Measurements from ENCODE around the gene SEMA3E.

Gene SEMA3E

DNA sequence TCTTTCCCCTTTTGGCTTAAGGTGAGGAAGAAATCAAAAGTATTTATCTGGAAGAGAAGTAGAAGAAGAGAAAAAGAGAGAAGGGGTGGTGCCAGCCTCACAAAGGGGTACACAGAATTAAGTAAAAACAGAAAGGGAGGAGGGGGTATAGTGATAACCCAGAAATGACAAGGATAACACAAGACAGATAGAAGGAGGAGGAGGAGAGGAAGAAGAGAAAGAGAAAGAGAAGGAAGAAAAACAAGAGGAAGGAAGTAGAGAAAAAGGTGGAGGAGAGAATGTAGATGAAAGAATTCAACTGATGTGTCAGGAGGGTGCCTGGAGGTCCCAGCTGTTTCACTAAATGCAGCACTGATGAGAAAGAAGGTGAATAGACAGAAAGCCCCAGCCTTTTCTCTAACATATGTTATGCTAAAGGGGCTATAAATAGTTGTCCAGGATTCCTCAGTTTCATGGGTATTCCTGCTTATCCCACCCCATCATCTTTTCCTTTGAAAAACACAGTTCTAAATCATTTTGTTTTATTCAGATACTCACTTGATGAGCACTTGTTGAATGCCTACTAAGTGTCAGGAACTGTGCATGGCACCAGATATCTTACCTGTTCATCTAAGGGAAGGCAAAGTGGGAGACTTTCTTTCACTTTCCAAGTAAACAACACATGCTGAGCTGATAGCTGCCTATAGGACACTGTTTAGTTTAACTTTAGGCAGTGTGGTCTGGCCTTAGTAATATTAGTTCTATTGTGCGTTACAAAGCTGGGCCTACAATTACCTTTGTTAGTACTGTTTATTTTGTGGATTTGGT lies 8.0 kb downstream of the SEMA3E start:
- no peak for DNase-seq (ENCODE audit: low read depth in 2 of 2)

DNA sequence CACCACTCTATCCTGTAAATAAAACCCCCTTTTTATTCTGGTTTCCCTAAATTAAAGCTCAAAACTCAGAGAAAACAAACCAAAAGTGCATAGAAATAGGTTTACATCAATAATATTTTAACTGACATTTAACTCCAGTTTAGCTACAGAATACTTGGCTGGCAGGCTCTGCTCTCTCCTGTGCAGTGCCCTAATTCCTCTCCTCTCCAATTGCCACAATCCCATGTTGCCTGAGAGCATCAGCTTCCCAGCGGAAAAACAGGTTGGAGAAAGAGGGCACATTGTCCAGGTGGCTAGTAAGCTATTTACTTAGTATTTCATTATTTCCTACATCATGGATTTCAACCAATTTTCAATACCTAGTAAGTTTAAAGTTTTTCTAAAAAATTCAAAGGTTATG lies 8.7 kb downstream of the SEMA3E start:
- no peak for DNase-seq (ENCODE audit: low read depth in 2 of 2)

DNA sequence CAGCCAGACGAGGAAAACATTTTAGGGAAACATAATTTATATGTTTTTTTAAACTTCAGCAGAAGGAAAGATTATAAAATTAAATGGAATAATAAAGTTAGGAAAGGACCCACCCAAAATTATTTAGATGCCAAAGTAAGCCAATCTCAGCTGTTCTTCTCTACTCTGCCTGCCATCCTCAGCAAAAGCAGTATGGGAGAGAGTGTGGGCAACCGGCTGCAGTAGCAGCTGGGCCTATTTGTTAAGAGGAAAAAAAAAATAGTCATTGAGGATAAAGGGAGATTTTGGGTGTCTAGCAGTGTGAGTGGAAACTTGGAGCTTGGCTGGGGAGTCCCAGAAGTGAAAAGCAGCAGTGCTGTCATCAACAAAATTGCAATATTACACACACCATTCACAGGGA lies 15.4 kb downstream of the SEMA3E start:
- no peak for DNase-seq (ENCODE audit: low read depth in 2 of 2)

DNA sequence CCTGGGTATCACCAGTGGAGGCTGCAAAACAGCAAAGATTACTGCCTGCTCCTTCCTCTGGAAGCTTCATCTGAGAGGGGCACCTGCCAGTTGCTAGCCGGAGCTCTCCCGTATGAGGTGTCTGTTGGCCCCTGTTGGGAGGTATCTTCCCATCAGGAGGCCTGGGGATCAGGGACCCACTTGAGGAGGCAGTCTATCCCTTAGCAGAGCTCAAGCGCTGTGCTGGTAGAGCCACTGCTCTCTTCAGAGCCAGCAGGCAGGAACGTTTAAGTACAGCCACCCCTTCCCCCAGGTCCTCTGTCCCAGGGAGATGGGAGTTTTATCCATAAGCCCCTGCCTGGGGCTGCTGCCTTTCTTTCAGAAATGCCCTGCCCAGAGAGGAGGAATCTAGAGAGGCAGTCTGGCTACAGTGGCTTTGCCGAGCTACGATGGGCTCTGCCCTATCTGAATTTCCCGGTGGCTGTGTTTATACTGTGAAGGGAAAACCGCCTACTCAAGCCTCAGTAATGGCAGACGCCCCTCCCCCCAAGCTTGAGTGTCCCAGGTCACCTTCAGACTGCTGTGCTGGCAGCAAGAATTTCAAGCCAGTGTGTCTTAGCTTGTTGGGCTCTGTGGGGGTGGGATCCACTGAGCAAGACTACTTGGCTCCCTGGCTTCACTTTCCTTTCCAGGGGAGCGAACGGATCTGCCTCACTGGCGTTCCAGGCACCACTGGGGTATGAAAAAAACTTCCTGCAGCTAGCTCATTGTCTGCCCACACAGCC lies 19.6 kb downstream of the SEMA3E start:
- no peak for DNase-seq (ENCODE audit: low read depth in 2 of 2)

DNA sequence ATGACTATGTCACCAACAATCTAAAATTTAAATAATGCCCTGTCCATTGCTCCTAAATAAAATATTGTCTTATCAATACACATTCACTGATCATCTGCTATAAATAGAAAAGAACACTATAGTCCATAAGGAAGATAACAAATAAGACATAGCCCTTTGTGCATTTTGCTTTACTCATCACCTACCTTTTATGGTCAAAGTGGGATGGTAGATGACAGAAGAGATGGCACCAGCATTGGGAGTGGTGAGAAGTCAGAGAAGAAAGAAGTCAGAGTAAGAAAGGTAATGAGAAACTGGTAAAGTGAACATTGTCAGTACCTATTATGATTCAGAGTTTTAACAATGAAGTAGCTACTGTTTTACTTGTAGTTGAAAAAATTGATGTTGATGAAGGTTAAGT lies 31.1 kb downstream of the SEMA3E start:
- no peak for DNase-seq (ENCODE audit: low read depth in 2 of 2)

DNA sequence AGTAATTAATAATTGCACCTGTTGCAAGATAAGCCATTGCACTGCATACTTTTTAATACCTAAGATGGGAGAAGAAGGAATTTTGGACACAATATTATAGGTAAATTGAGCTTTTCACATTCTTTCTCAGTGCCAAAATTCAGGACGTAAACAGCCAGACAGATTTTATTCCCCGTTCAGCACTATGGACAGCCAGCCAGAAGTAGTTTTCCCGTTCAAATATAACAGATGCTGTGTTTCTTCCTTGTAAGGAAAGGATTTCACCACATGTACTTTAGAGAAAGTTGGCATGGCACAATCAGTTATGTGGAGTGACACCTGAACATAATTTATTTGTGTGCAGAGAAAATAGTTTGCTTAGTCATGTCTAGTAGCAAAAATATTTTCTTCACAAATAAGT lies 34.8 kb downstream of the SEMA3E start:
- DNase-seq (ENCODE audit: low read depth in 2 of 2): no peak

DNA sequence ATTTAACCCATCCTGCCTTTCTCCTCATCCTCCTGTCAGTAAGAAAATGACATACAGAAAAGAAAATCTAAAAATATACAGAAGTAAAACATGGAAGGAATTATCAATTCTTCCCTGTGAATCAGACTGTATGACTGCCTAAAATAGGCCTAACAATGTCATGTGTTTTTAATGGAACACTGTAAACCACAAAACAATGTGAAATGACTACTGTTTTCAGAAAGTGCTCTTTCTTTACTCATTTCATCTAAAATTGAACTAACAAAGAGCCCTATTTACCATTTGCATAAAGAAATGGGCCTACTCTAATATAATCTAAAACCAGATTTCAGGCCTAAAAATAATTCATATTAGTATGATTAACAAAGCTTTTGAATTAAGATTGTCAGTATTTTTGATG lies 35.7 kb downstream of the SEMA3E start:
- no peak for DNase-seq (ENCODE audit: low read depth in 2 of 2)

DNA sequence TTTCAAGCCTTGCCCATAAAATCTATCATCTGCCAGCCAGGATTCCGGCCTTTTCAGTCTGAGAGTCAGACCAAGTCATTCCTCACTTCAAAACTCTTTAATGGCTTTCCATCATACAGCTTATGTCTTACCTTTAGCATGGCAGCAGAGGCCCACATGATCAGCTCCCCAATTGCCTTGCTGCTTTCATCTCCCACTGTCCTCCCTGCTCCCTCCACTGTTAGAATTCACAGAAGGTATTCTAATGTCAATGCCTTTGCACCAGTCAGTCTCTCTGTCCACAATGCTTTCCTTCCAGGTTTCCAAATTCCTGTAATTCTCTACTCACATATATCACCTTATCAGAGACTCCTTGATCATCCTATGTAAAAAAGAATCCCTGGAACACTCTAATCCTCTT lies 37.2 kb downstream of the SEMA3E start:
- DNase-seq (ENCODE audit: low read depth in 2 of 2): no peak

DNA sequence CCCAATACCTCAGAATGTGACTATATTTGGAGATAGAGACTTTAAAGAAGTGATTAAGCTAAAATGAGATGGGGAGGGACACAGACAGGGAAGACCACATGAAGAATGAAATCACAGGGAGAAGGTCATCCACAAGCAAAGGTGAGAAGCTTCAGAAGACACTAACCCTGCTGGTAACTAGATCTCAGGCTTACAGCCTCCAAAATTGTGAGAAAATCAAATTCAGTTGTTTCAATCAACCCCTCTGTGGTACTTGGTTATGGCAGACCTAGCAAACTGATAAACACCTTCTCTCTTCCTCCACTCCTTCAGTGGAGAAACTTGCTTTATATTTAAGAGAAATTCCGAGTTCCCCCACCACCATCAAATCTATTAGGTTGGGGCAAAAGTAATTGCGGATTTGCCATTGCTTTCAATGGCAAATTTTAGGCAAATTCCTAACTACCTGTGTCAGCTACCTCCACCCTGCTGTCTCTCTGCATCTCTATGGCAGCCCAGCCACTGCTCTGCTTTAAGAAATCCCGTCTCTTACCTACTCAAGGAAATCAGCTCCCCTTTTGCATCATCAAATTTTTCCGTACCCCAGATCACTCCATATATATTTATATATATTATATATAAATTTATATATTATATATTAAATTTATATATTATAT lies 38.2 kb downstream of the SEMA3E start:
- no peak for DNase-seq (ENCODE audit: low read depth in 2 of 2)

DNA sequence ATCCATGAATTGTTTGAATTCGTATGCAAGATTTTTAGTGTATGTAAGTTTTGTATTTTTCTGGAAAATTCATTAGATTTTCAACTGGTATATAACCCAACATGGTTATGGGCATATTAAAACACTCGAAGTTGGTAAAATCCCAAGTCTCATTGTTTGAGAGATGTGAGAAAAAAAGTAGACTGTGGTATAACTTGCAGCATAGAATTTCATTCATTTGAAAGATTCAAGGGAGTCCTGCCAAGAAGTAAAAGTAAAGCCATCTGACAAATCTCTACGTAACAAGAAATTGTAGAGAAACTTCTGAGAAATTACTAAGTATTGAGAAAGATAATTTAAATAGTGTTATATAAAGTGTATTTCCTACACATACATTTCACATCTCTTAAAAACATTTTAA lies 40.2 kb downstream of the SEMA3E start:
- DNase-seq (ENCODE audit: low read depth in 2 of 2): no peak

DNA sequence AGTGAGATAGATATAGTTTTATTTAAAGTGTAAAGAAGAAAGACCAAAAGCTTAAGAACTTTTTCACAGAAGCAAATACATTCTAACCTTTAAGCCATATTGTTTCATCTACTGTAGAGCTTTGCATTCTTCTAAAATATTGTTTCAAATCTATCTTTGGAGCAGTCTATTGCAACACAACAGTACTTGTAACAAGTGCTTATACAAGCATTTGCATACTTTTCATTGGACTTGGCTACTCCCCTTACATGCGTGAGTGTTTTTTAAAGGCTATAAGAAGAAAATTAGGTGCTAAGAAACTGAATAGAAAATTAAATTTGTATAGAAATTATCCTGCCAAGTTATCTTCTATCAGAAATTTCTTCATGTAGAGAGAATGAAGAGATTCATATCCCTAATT lies 45.3 kb downstream of the SEMA3E start:
- DNase-seq (ENCODE audit: low read depth in 2 of 2): no peak

DNA sequence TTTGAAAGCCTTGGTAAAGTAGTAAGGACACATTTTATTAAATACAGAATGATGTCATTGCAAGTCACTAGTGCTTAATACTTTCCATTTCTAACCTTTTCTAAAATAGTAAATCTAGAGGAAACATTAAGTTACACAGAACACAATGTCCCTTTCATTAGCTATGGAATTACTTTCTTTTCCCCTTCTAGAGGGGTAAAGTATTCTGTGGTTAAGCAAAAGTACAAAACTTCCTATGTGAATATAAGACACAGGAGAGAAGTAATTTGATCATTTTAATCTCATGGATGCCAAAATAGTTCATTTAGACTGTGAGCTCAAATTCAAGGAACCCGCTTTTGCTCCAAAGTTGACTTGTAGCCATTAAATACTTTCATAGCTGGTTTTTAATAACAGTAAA lies 49.8 kb downstream of the SEMA3E start:
- DNase-seq (ENCODE audit: low read depth in 2 of 2): no peak

DNA sequence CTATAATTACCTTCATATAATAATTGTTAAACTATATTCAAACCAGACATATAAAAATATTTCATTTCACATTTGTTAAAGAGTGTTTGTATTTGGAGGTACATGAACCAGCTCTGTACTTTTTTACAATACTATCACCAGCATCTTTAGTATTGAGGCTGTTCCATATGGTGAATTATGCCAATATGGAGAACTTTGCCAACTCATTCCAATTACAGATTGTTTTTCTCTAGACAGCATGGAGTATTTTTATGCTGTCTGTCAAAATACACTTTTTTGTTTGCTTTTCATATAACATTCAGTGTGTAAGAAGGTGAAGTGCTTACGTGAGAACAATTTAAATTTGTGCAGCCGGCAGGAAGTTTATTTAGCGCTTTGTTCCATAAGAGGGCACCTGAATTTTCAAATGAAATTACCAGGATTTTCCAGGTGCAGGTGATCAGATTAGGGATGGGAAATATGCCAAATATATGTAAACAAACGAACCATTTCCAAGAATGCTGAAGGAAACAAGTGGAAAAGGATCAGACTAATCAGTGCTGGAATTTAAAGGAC lies 54.9 kb downstream of the SEMA3E start:
- DNase-seq (ENCODE audit: low read depth in 2 of 2): no peak

DNA sequence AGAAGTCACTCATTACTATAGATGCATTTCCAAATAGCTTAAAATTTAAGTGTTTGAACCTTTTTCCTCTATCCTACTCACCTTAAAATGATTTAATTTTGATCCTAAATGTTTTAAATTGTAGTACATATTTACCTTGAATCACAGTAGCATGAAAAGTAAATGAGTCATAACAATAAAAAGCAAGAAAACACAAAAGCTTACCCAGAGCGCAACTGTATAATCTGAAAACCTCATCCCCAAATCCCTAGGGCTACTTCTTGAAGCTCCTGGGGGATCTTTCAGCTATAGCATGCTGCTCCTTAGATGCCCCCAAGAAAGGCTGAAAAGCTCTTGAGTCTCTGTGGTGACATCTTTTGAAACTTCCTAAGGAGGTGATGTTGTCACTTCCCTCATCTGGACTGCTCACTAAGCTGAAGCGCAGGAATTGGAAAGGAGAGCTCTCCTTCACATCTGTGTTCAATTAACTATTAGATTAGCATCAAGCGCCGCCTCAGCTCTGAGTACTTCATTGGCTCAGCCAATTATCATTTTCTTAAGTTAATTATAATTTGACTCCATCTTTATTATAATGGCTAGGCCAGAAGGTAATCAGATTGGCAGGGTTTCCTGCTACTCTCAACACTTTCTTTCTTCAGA lies 60.2 kb downstream of the SEMA3E start:
- DNase-seq (ENCODE audit: low read depth in 2 of 2): no peak

DNA sequence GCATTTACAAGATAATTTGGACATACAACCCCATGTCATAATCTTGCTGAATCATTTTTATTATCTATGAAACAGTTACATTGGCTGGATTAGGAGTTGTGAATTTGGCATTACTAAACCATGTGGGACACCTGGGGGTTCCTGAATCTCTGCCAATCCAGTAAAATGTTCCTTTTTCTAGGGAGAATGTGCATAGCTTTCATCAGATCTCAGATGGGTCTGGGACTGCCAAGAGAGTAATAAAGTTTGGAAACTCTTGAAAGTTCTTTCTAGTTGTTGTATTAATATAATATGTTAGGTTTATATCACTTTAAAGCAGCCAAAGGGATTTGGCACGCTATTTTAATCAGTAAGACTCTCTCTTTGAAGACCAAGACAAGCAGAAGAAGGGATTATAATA lies 62.7 kb downstream of the SEMA3E start:
- DNase-seq (ENCODE audit: low read depth in 2 of 2): no peak

DNA sequence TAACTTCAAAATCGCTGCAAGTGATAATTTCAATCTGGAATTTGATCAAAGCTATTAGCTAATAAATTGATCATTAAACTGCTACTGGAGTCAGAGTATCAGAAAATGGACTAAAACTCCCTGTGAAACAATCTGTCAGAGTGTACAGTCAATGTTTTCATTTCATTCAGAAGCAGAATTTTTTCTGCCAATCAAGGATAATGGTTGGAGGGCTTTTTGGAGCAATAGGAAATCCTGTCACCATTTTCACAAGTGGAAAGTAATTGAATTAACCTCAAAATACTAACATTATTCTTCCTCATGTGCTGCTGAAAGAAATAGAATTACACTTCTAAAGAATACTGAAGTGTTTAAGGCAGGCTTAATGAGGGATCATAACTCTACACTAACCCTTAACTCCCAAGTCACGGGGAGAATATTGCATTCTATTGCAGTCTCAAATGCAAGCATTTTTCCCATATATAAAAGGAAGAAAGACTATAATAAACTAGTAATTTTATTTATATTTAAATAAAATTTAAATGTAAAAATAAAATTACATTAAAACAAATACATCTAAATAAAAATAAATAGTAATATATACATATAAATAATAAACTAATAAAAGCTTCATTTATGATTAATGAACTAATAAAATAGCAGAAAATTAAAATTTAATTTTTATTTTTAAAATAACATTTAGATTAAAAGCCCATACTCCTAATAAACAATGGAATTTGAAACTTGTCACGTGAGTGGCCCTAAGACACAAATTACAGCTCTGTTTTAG lies 67.1 kb downstream of the SEMA3E start:
- no peak for DNase-seq (ENCODE audit: low read depth in 2 of 2)

DNA sequence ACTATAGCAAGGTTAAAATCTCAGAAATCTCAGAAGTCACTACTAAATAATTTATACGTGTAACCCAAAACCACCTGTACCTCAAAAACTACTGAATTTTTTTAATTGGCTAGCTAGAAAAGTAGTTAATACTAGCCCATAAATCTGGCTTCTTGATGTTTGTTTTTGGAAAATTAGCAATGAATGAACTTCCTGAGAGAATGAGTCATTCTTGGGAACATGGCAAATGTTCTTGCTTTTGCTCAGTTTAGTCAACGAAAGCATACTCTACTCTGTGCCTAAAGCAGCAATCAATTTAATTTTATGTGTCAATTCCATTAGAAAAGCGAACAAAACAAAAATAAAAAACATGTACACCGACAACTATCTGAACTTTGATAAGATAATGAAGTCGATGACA lies 69.2 kb downstream of the SEMA3E start:
- DNase-seq (ENCODE audit: low read depth in 2 of 2): no peak

DNA sequence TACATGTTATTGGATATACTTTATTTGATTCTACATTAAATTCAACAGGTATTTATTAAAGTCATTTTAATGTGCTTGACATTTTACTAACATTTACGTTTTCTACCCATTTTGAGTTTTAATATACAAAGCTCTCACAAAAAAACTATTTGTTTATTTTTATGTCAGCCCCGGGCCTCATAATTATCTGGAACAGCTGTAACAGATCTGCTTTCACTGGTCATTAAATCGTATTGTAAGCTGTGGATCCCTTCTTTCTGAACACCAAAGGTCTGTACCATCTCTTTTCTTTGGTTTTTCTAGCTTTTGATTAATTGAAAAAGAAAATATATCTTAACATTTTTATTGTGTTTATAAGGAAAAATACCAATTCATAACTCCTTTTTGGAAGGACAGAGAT lies 73.5 kb downstream of the SEMA3E start:
- DNase-seq (ENCODE audit: low read depth in 2 of 2): no peak

DNA sequence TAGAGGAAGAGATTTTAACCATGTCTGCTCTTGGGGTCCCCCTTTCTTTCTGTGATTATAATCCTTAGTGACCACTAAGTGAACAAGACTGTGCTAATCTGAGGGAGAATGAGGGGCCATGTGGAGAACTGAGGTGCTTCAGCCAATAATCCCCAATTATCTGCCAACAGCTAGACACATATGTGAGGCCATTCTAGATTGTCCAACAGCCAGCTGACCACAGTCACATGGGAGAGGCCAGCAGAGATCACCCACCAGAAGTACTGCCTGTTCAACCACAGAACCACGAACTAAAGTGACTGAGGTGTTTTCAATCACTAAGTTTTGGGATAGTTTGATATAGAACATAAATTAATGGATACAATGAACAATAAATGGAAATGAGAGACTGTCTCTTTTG lies 74.3 kb downstream of the SEMA3E start:
- DNase-seq (ENCODE audit: low read depth in 2 of 2): no peak

DNA sequence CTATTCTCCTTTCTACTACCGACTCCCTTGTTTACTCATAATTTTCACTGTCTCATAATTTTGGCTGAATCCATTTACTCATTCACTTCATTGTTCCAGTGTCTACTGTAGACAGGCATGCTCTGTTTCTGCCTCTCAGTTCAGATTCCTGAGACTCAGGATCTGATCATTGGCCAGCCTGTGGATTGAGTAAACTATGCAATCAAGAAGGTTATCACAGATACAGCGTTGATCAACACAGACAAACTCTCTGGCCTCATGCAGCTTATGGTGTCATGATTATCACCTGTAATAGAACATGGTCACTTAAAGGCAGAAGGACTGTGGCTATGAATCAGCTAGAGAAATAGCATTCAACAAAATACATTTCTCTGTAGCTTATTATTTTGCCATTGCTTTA lies 86.0 kb downstream of the SEMA3E start:
- DNase-seq (ENCODE audit: low read depth in 2 of 2): no peak

DNA sequence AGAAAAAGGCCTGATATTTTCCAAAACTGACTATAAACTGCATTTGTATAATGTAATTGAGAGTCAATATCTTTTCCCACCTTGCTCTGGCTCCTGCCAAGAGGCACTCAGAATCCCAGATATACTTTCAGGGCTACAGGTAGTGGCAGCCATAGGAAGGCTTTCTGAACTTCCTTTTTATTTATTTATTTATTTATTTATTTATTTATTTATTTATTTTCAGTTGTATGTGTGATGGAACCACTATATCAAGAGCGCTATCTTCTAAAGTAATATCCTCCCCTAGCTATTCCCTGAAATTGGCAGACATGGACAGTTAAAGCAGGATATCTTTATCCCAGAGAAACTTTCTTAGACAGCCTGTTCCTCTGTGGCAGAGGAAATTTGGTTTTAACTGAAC lies 86.7 kb downstream of the SEMA3E start:
- DNase-seq (ENCODE audit: low read depth in 2 of 2): no peak

Measured in stimulated activated CD8-positive, alpha-beta memory T cell treated with anti-CD3 and anti-CD28 coated beads, Interleukin-2, amount 100 ng/mL, for 48 hours (primary cell).